KMS-11 (cell line): Measurements from ENCODE around the gene CRB1.

ENCODE experiments used
- H2AFZ ChIP-seq: fragments of 200-600 bp; sonication (generic); 2 replicates; pipeline ENCODE4 v1.6.1; 2016; ENCODE audit warnings: antibody characterized with exemption, mixed run types, low read depth
- H3K27ac ChIP-seq: fragments of 200-600 bp; sonication (generic); 2 replicates; pipeline ENCODE4 v1.6.1; 2016; ENCODE audit warnings: mild to moderate bottlenecking, mixed run types
- H3K27me3 ChIP-seq: fragments of 200-600 bp; sonication (generic); 2 replicates; pipeline ENCODE4 v1.6.1; 2017; ENCODE audit warnings: mild to moderate bottlenecking, low read depth, mixed run types, moderate library complexity; ENCODE audit not compliant: insufficient read depth
- H3K36me3 ChIP-seq: fragments of 200-600 bp; sonication (generic); 2 replicates; pipeline ENCODE4 v1.6.1; 2017; ENCODE audit warnings: mild to moderate bottlenecking, mixed run types; ENCODE audit not compliant: insufficient read depth
- H3K4me1 ChIP-seq: fragments of 200-600 bp; sonication (generic); 2 replicates; pipeline ENCODE4 v1.6.1; 2016; ENCODE audit warnings: mild to moderate bottlenecking, low read depth, mixed run types; ENCODE audit not compliant: poor library complexity, severe bottlenecking
- H3K4me2 ChIP-seq: fragments of 200-600 bp; sonication (generic); 2 replicates; pipeline ENCODE4 v1.7.0; 2016; ENCODE audit warnings: mild to moderate bottlenecking, mixed run types
- H3K4me3 ChIP-seq: fragments of 200-600 bp; sonication (generic); IDR thresholded peaks from 2 replicates; pipeline ENCODE4 v1.6.1; 2017; ENCODE audit warnings: low read depth, low read length, mixed read lengths; ENCODE audit not compliant: insufficient read depth
- H3K79me2 ChIP-seq: fragments of 200-600 bp; sonication (generic); 2 replicates; pipeline ENCODE4 v1.6.1; 2016; ENCODE audit warnings: low read depth, mixed run types; ENCODE audit not compliant: insufficient read depth
- H3K9ac ChIP-seq: fragments of 200-600 bp; sonication (generic); 2 replicates; pipeline ENCODE4 v1.6.1; 2016; ENCODE audit warnings: mild to moderate bottlenecking, mixed run types
- H4K20me1 ChIP-seq: fragments of 200-600 bp; sonication (generic); 2 replicates; pipeline ENCODE4 v1.6.1; 2016; ENCODE audit warnings: mild to moderate bottlenecking, mixed run types; ENCODE audit not compliant: insufficient read depth
- CTCF ChIP-seq: fragments of 200-600 bp; sonication (generic); conservative IDR thresholded peaks from 2 replicates; pipeline ENCODE4 v1.6.1; 2017; ENCODE audit warnings: low read depth, mild to moderate bottlenecking, antibody characterized with exemption, low read length, moderate library complexity, mixed read lengths

Gene CRB1

GRCh38 chr1:197360068-197360467 lies 92.0 kb downstream of the CRB1 start:
- TF ChIP-seq CTCF: no peak
- Histone ChIP-seq H3K27me3 (no peaks in the 10 kb centered on the region), H3K36me3 (no peaks in the 10 kb centered on the region)

GRCh38 chr1:197362871-197363270 lies 94.8 kb downstream of the CRB1 start:
- no peak for TF ChIP-seq CTCF
- H4K20me1 ChIP-seq: no peaks in the 10 kb centered on the region
- H3K4me2 ChIP-seq: no peak overlapping the region
- H3K27ac ChIP-seq: no peak overlapping the region
- no peaks in the 10 kb centered on the region for H3K79me2 ChIP-seq
- H3K36me3 ChIP-seq: no peaks in the 10 kb centered on the region
- H3K27me3 ChIP-seq: no peaks in the 10 kb centered on the region
- no peak overlapping the region for H2AFZ ChIP-seq
- H3K9ac ChIP-seq: no peak overlapping the region
- no peak overlapping the region for H3K4me3 ChIP-seq
- no peaks in the 10 kb centered on the region for H3K4me1 ChIP-seq

More at GRCh38 chr1:197360068-197360467, 92.0 kb downstream of the CRB1 start:
- H3K4me2 ChIP-seq: no peak overlapping the region
- no peak overlapping the region for H3K4me3 ChIP-seq
- H3K27ac ChIP-seq: no peak overlapping the region
- no peak overlapping the region for H3K9ac ChIP-seq
- no peaks in the 10 kb centered on the region for H3K79me2 ChIP-seq
- H2AFZ ChIP-seq: no peak overlapping the region
- no peaks in the 10 kb centered on the region for H4K20me1 ChIP-seq
- no peaks in the 10 kb centered on the region for H3K4me1 ChIP-seq

- no peaks in the 10 kb centered on the region for H3K79me2 ChIP-seq
- H3K9ac ChIP-seq: no peak overlapping the region
- no peak overlapping the region for H3K4me3 ChIP-seq
- no peaks in the 10 kb centered on the region for H4K20me1 ChIP-seq
- H3K27ac ChIP-seq: no peak overlapping the region
- no peak for TF ChIP-seq CTCF
- H3K4me1 ChIP-seq: no peaks in the 10 kb centered on the region
- no peak overlapping the region for H2AFZ ChIP-seq
- H3K36me3 ChIP-seq: no peaks in the 10 kb centered on the region
- no peaks in the 10 kb centered on the region for H3K27me3 ChIP-seq
- H3K4me2 ChIP-seq: no peak overlapping the region
These were observed 95.8 kb downstream of the CRB1 start for GRCh38 chr1:197363855-197364254.

DNA sequence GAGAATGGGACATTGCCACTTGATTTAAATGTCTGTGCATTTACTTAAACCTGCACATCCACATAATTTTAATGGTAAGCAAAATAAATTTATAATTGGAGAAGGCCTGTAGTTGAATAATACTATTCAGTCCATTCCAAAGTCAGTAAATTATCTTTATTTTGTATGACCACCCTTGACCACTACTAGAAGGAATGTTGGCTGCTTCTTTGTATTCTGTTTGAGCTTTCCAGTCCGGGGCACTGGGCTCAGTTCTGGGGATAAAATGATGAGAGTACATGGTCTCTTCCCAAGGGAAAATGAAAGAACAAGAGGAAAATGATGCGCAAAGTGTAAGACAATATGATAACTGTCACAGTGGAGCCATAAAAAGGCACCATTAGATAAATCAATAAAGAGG lies 98.9 kb downstream of the CRB1 start:
- H2AFZ ChIP-seq: no peak overlapping the region
- no peaks in the 10 kb centered on the region for H3K79me2 ChIP-seq
- H3K27ac ChIP-seq: no peak overlapping the region
- no peaks in the 10 kb centered on the region for H4K20me1 ChIP-seq
- H3K4me1 ChIP-seq: no peaks in the 10 kb centered on the region
- no peak for TF ChIP-seq CTCF
- no peak overlapping the region for H3K9ac ChIP-seq
- no peaks in the 10 kb centered on the region for H3K36me3 ChIP-seq
- no peaks in the 10 kb centered on the region for H3K27me3 ChIP-seq
- H3K4me3 ChIP-seq: no peak overlapping the region
- no peak overlapping the region for H3K4me2 ChIP-seq
